IPS-NIHi7 (cell line): ENCODE measurements around the gene REXO4.
A peak's percentile ranks its signal among the peaks of the same experiment; 100 is the strongest.
"Not testable (repeated sequence)": the region's sequence is repeated elsewhere in the genome, so short reads cannot be mapped to it uniquely, and the experiment has no call there.

ENCODE experiments used
- DNase-seq: peaks from one replicate; pipeline ENCODE4 v3.0.0; 2012; ENCODE audit warnings: mixed read lengths; ENCODE audit errors: extremely low spot score

REXO4 gene

GRCh38 chr9:133421615-133422542 is 4.1 kb upstream of the REXO4 start, which contains the start of gene ADAMTS13:
Gene ADAMTS13 (plus strand): TSS chr9:133422367. CDS start chr9:133422444, 77 bp downstream.
- peak; percentile 50 for DNase-seq

GRCh38 chr9:133420392-133420827 is 2.6 kb upstream of the REXO4 start:
- DNase-seq, result no peak

- no peak for DNase-seq
These were observed 1.2 kb upstream of the REXO4 start for GRCh38 chr9:133419005-133419404.

- DNase-seq, result no peak
These were observed 2.6 kb downstream of the REXO4 start for GRCh38 chr9:133415170-133415569.

GRCh38 chr9:133408042-133408441 is 9.8 kb downstream of the REXO4 start:
- no peak for DNase-seq

- DNase-seq, result peak; percentile 91
These were observed 11.1 kb downstream of the REXO4 start for GRCh38 chr9:133406480-133407307.

- DNase-seq, result no peak
These were observed 12.0 kb downstream of the REXO4 start for GRCh38 chr9:133405508-133406438.

GRCh38 chr9:133404454-133405002 is 13.3 kb downstream of the REXO4 start:
- no peak for DNase-seq

GRCh38 chr9:133403766-133404453 is 13.9 kb downstream of the REXO4 start:
- DNase-seq, result peak; percentile 77

GRCh38 chr9:133402689-133403088 is 15.1 kb downstream of the REXO4 start:
- no peak for DNase-seq

GRCh38 chr9:133401588-133401987 is 16.2 kb downstream of the REXO4 start:
- DNase-seq, result no peak

GRCh38 chr9:133400292-133400691 is 17.5 kb downstream of the REXO4 start:
- no peak for DNase-seq

- no peak for DNase-seq
These were observed 19.9 kb downstream of the REXO4 start for GRCh38 chr9:133397895-133398294.

GRCh38 chr9:133397370-133397769 is 20.4 kb downstream of the REXO4 start:
- no peak for DNase-seq

GRCh38 chr9:133396952-133397351 is 20.9 kb downstream of the REXO4 start:
- peak; percentile 83 for DNase-seq

- no peak for DNase-seq
These were observed 23.0 kb downstream of the REXO4 start for GRCh38 chr9:133394687-133395271.

- no peak for DNase-seq
These were observed 24.4 kb downstream of the REXO4 start for GRCh38 chr9:133393399-133393798.

- not testable (repeated sequence) for DNase-seq
These were observed 25.5 kb downstream of the REXO4 start for GRCh38 chr9:133392308-133392707.

- not testable (repeated sequence) for DNase-seq
These were observed 26.4 kb downstream of the REXO4 start for GRCh38 chr9:133391449-133391848.

GRCh38 chr9:133390713-133391112 is 27.1 kb downstream of the REXO4 start:
- DNase-seq, result no peak
